T-helper 2 cell treated with Interferon-gamma antibody and Interleukin-4, amounts not matched to agents 5 μg/mL and 100 μg/mL, for 36 hours (primary cell): ENCODE results near the gene CLBA1.

Experiments
- DNase-seq: peaks from one replicate; pipeline ENCODE4 v3.0.0; 2021; ENCODE audit warnings: low spot score
- H3K27ac Mint-ChIP-seq: one replicate; pipeline ENCODE4 v1.8.0; 2021; ENCODE audit warnings: mild to moderate bottlenecking, mixed read lengths
- H3K27me3 Mint-ChIP-seq: one replicate; pipeline ENCODE4 v1.8.0; 2021; ENCODE audit warnings: low read depth, mixed read lengths
- H3K36me3 Mint-ChIP-seq: one replicate; pipeline ENCODE4 v1.8.0; 2021; ENCODE audit warnings: low read depth, mixed read lengths
- H3K4me1 Mint-ChIP-seq: one replicate; pipeline ENCODE4 v1.8.0; 2021; ENCODE audit warnings: low read depth, mixed read lengths
- H3K4me3 Mint-ChIP-seq: one replicate; pipeline ENCODE4 v1.8.0; 2022; ENCODE audit warnings: mild to moderate bottlenecking, moderate library complexity, mixed read lengths
- H3K9me3 Mint-ChIP-seq: one replicate; pipeline ENCODE4 v1.8.0; 2021; ENCODE audit warnings: mixed read lengths

CLBA1 gene

DNA sequence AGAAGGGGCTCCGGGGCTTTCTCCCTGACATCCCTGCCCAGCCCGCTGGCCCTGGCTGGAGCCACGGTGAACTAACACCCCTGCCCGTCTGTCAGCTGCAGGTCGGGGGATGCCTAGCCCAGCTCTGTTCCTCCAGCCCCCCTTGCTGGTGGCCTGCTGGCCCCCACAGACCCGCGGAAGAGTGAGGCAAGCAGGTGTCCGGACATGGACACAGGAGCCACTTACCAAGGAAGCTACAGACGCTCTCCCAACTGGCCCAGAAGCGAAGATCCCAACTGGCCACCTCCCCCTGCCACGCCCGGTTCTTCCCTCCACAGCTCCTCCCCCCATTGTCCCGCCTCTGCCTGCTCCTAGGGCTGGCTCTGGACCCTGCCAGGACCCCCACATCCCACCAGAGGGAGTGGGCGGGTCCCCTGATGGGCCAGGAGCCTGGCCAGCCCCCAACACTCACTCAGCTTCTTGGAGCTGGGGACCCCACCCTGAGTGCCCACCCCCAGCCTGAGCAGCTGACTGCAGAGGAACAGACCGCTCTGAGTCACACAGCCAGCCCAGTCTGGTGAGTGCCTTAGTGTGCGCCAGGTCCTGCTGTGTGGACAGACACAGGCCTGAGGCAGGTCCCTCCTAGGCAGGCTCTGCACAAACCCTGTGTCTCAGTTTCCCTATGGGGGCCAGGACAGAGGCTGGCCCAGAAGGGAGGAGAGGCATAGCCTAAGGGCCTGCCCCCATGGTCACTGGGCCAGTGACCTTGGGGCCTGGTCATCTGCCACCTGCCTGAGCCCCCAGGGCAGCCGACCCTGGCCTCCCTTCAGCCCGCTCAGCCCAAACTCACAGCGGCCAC is 15.1 kb upstream of the CLBA1 start:
- Mint-ChIP-seq H3K4me3 (no peak overlapping the region), H3K9me3 (no peaks in the 10 kb centered on the region), H3K27me3 (peaks cover 7% of the 10 kb centered on the region), H3K4me1 (no peaks in the 10 kb centered on the region), H3K27ac (no peak overlapping the region), H3K36me3 (no peaks in the 10 kb centered on the region)
- DNase-seq = no peak

DNA sequence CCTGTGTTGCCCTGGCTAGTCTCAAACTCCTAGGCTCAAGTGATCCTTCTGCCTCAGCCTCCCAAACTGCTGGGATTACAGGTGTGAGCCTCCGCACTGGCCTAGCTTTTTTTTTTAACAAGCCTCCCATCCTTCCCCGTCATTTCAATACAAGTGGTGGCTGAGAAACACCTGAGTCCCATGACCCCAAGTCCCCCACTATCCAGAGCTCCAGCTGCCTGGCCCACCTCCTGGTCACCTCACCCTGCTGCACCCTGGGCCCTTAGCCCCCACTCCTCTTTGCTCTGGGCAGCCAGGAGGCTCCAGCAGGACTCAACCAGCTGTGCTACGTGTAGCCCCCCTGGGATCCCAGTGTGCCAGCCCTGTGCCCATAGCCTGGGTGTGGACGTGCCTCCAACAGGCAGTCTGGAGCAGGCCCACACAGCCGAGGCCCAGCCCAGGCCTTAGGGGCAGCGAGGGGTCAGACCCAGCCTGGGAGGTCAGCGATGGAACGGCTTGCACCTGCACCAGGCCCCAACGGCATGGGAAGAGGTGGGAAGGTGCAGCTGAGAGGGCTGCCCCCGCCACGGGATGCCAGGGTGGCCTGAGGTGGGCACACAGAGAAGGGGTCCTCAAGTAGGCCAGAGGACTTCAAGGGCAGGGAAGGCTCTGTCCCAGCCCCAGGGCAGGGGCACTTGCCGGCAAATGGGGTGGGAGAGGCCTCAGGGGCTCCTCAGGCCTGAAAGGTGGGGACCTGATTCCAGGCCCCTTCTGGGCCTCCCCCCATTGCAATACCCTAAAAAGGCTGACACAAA is 13.9 kb upstream of the CLBA1 start:
- Mint-ChIP-seq H3K36me3 (no peaks in the 10 kb centered on the region), H3K27ac (no peak overlapping the region), H3K4me1 (peaks cover 3% of the 10 kb centered on the region), H3K9me3 (no peaks in the 10 kb centered on the region), H3K4me3 (no peak overlapping the region), H3K27me3 (peaks cover 12% of the 10 kb centered on the region)
- no peak for DNase-seq

DNA sequence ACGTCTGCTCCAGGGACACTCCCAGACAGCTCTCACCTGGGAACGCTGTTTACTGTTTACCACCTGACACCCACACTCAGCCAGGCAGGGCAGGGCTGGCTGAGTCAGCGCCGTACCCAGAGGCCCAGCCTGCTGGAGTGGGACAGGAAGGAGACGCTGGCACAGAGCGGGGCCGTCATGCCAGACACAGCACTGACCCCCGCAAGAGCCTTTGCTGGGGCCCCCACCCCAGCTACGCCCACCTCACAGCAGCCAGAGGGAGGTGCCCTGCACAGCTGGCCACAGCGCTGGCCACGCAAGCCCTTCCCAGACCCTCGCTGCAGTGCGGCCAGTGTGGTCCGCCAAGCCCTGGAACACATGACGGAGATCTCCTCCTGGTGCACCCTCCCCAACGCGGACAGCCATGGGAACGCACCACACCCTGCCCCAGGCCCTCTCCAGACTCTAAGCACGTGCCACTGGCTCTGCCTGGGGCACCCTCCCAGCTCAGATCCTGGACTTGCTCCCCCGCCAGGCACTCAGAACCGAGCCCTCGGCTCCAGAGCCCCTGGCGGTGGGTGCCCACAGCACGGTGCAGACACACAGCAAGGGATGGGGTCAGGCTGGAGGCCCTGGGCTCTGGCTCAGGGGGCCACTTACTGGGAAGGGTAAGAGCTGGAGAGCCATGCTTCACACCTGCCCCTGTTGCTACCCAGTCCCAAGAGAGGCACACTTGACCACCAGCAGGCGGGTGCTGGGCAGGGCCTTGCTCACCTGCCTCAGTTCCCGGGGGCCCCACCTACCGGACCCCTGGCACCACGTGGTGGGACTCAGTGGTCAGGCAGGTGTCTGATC is 13.1 kb upstream of the CLBA1 start:
- no peak overlapping the region for H3K27ac Mint-ChIP-seq
- H3K36me3 Mint-ChIP-seq = no peaks in the 10 kb centered on the region
- H3K4me1 Mint-ChIP-seq = peaks cover 3% of the 10 kb centered on the region
- no peak overlapping the region for H3K4me3 Mint-ChIP-seq
- H3K27me3 Mint-ChIP-seq = peaks cover 15% of the 10 kb centered on the region
- no peak for DNase-seq
- H3K9me3 Mint-ChIP-seq = no peaks in the 10 kb centered on the region

DNA sequence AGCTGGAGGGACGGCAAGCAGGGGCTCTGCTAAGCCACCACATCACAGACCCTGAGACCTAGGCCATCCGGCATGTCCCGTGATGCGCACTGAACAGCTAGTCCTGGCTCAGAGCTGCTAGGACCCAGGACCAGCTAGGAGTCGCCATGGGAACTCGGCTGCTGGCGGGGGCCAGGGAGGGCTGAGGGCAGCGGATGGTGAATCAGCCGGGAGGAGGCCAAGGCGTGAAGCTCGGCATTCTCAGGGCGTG is 12.5 kb upstream of the CLBA1 start:
- no peak for DNase-seq

DNA sequence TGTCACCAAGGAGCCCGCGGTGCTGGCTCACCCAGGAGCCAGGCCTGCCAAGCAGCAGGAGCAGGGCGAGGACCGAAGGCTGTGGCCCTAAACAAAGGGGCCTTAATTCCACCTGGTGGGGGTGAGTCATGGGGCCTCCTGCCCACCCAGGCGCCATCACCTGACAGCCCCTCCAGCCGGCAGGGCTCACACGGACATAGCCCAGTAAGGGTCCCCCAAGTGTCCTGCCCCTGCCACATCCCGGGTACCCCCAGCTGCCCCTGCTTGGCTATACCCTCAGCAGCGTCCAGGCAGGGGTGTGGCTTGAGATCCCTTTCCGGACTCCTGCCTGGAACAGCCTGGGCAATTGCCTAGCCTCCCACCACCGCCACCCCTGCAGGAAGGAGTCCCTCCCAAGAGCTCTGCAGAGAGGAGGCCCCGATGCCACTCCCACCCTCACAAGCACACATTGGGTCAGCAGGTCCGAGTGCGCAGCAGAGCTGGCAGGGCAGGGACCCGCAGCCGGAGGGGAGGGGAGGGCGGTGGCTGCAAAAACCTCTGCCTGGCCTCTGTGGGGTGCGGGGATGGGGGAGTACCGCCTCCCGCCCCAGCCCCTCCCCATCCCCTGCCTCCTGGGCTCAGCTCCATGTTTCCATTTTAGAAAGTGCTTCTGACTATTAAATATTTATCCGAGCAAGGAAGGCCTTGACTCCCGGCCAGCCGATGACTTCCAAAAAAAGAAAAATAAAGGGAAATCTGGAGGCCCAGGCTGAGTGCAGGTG is 12.0 kb upstream of the CLBA1 start:
- Mint-ChIP-seq H3K4me3 (no peak overlapping the region), H3K36me3 (no peaks in the 10 kb centered on the region), H3K27me3 (peaks cover 16% of the 10 kb centered on the region), H3K9me3 (no peaks in the 10 kb centered on the region), H3K4me1 (peaks cover 3% of the 10 kb centered on the region), H3K27ac (no peak overlapping the region)
- DNase-seq = no peak

More for the DNA sequence above, 12.5 kb upstream of the CLBA1 start:
- Mint-ChIP-seq H3K27me3 (peaks cover 15% of the 10 kb centered on the region), H3K36me3 (no peaks in the 10 kb centered on the region), H3K27ac (no peak overlapping the region), H3K9me3 (no peaks in the 10 kb centered on the region), H3K4me3 (no peak overlapping the region), H3K4me1 (peaks cover 3% of the 10 kb centered on the region)

DNA sequence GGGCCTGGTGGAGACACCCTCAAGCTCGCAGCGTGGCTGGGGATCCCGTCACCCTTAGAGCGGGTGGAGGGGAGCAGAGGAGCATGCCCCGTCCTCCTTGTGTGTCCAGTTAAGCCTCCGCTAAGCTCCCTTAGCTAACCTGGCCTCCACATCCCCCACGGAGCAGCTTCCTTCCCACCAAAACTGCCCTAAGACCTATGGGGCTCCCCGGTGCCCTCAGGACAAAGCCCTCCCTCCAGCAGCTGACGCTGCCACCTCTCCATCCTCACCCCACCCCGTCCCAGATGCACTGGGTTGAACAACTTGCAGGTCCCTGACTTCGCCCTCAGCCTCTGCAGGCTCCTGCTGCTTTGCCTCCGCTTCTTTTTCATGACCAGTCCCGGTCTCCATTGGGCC is 11.4 kb upstream of the CLBA1 start:
- Mint-ChIP-seq H3K4me1 (peaks cover 3% of the 10 kb centered on the region), H3K27ac (no peak overlapping the region), H3K36me3 (no peaks in the 10 kb centered on the region), H3K27me3 (peaks cover 18% of the 10 kb centered on the region), H3K4me3 (no peak overlapping the region), H3K9me3 (no peaks in the 10 kb centered on the region)
- DNase-seq = no peak

DNA sequence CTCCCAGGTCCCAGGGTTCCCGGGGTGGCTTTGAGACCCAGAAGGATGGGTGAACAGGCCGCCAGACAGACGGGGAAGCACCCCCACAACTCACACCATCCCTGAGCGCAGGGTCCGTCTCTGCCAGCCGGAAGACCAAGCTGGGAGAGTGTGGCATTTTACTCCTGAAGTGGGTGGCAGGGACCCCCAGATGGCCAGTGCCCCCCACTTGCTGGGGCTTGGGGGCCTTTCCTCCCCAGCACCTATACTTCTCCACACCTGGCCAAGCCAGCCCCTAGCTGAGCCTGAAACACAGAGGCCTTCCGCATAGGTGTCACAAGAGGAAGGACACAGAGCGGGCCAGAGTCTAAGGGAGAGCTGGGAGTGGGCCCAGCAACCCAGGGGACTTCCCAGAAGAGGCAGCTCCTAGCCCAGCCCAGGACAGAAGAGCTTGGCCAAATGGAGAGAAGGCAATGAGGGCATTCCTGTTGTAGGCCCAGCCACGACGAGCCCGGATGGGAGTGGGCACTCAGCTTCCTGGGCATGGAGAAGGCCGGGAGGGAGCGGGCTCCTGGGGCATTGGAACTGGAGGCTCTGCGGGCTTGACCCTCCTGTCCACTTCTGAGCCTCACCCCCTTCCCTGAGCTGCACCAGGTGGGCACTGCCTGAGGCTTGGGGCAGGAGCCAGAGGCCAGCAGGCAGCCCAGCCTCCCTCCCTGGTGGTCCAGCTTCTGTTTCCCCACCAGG is 10.8 kb upstream of the CLBA1 start:
- peaks cover 3% of the 10 kb centered on the region for H3K4me1 Mint-ChIP-seq
- H3K27me3 Mint-ChIP-seq = peaks cover 23% of the 10 kb centered on the region
- DNase-seq = no peak
- H3K4me3 Mint-ChIP-seq = no peak overlapping the region
- no peak overlapping the region for H3K27ac Mint-ChIP-seq
- no peaks in the 10 kb centered on the region for H3K9me3 Mint-ChIP-seq
- no peaks in the 10 kb centered on the region for H3K36me3 Mint-ChIP-seq

DNA sequence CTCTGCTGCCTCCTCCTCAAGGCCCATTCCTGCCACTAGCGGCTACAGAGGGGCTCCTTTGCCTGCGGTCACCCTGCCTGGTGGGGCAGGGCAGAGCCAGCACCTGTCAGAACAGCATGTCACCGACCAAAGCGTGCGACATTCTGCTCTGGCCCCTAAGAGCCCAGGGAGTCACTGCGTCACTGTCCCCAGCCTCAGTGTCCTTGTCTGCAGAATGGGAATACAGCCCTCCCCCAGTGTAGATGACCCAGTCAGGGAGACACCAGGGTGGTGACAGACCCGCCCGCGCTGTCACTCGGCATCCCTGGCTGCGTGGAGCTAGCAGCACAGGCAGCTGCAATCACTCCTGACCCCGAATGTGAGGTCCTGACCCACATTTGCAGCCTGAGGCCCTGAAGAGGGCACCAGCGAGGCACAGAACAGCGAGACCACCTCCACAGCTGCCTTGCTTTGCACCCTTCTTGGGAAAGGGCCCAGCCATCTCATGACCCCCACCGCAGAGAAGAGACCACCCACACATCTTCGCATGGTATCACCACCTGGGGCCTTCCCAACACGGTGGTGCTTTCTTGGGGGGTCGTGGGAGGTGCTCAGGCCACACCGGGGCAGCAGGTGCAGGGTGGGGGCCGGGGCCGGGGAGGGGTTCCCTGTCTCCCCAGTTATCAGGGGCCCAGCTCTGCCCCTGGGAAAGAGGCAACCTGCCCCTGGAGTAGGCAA is 9.9 kb upstream of the CLBA1 start:
- Mint-ChIP-seq H3K27me3 (peaks cover 24% of the 10 kb centered on the region), H3K9me3 (no peaks in the 10 kb centered on the region), H3K27ac (no peak overlapping the region), H3K36me3 (no peaks in the 10 kb centered on the region), H3K4me3 (no peak overlapping the region), H3K4me1 (peaks cover 3% of the 10 kb centered on the region)
- no peak for DNase-seq

DNA sequence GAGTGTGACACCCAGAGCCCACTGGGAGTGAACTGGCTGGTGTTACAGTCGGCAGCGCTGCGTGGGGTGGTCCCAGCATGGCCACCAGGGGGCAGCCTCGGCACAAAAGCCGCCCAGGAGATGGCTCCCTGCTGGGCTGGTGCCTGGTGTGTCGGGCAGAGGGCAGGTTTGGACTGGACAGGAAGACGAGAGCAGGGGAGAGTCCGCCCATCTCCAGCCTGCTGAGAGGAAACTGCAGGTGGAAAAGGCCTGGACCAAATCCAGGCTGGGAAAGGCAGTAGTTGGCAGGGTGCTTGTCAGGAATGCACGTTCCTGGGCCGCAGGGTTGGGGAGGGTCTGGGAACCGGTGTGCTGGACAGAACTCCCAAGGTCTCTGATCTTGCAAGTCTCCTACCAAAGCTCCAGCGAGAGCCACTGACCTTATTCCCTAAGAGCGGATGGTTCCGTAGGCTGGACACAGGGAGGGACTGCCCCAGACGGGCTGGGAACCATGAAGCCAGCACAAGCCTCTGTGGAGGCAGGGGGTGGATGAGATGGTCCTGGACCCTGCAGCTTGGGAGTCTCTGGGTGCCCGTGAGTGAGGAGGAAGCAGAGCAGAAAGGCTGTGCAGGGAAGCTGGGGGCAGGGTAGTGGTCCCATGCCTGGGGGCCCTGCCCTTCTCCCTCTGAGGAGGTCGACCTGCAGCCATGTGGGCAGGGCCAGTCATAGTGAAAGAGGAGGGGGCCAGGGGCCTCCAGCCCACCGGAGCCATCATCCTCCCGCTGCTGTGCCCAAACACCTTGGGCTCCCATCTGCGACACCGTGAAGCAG is 9.2 kb upstream of the CLBA1 start:
- H3K27me3 Mint-ChIP-seq = peaks cover 24% of the 10 kb centered on the region
- H3K9me3 Mint-ChIP-seq = no peaks in the 10 kb centered on the region
- peak overlapping the region; percentile 37 for H3K4me3 Mint-ChIP-seq
- H3K4me1 Mint-ChIP-seq = peaks cover 3% of the 10 kb centered on the region
- no peaks in the 10 kb centered on the region for H3K36me3 Mint-ChIP-seq
- no peak overlapping the region for H3K27ac Mint-ChIP-seq
- DNase-seq = peak; percentile 78

DNA sequence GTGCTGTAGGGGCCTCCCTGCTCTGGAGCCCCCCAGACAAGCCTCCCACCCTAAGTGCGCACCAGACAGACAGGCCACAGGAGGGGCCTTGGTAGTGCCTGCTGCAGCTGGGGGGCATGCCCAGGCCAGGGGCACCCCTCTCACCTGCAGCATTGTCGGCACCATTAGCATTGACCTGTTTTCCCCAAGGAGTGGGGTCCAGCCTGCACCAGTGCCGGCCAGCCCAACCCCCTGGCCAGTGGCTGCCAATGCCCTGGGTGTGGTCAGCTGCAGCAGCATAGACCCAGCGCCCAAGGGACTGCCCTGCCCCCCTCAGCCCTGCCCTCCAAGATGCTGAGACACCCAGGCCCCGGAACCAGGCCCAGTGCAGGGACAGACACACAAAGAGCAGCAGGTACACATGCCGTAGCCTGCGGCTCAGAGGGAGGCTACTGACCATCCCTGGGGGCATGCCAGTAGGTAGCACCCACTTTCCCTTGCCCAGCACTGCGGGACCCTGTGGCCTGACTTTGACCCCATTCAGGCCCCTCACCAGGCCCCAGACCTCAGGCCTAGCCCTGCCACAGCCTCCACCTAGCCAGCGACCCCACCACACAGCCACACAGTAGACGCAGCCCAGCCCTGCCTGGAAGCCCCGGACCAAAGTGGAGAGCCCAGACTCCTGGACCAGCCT is 8.4 kb upstream of the CLBA1 start:
- Mint-ChIP-seq H3K4me3 (peak overlapping the region; percentile 84), H3K9me3 (no peaks in the 10 kb centered on the region), H3K27me3 (peaks cover 24% of the 10 kb centered on the region), H3K36me3 (no peaks in the 10 kb centered on the region), H3K27ac (no peak overlapping the region), H3K4me1 (peaks cover 3% of the 10 kb centered on the region)
- DNase-seq = no peak

DNA sequence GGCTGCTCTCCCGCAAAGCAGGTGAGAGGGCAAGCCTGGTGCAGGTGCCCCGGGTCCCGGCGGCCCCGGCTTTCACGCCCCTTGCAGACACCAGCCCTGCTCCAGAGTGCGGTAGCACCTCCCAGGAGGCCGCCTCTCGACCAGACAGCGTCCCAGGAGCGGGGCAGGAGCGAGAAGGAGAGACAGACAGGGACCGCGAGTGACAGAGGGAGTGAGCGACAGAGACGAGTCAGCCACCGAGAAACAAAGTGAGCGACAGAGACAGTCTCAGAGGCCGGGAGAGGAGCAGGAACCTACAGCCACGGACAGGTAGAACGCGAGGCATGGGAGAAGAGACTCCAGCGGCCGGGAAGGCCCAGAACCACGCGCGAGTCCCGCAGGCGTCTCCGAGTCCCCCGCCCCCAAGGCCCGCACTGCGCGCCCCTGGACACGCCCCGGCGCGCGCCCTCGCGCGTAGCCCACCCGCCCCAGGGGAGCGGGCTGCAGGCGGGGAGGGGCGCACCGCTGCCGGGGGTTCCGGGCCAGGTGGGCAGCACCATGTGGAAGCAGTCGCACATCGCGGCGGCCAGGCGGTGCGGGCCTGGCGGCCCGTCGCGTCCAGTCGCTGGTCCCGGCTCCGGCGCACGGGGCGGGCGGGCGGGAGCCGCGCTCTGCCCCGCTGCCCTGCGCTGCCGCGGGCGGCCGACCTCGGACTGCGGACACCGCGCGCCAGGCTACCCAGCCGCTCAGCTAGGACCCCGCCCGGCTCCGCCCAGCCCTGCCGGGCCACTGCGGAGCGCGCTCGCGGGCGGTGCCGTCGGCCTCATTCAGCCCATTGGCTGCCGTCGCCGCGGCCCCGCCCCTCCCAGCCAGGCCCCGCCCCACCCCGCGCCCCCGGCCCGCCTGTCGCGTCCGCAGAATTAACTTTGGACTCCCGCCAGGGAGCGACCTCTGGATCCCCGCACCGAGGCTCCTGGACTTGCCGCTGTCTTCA is 7.6 kb upstream of the CLBA1 start, which contains the start of gene AHNAK2:
Gene AHNAK2, minus strand, starts transcription at position 694 of the 973 bp plus-strand sequence. Its CDS starts 137 bp downstream, at position 557.
- Mint-ChIP-seq H3K27me3 (peaks cover 24% of the 10 kb centered on the region), H3K4me1 (peaks cover 3% of the 10 kb centered on the region), H3K36me3 (no peaks in the 10 kb centered on the region), H3K9me3 (no peaks in the 10 kb centered on the region), H3K4me3 (peak within 1 kb of the TSS; percentile 84), H3K27ac (no peak within 1 kb of the TSS)
- DNase-seq = peak; percentile 72
